Gastroesophageal sphincter (tissue), 3 donors: ENCODE data around the gene MZT1.

Source experiments
- POLR2A ChIP-seq, 2 donors: fragments of 450-650 bp; IDR thresholded peaks; one replicate each; pipeline ENCODE4 v1.6.1; 2017; ENCODE audit warnings: antibody characterized with exemption in 2 of 2, mild to moderate bottlenecking in 2 of 2, moderate library complexity in 1 of 2
- POLR2AphosphoS5 ChIP-seq: sonication (generic); formaldehyde crosslinking; IDR thresholded peaks from one replicate; pipeline ENCODE4 v1.6.1; 2017; ENCODE audit warnings: antibody characterized with exemption
- TF ChIP-seq, protein P1 (sequence below), 4 experiments: fragments of 200-600 bp in 2 of 4; fragments of 450-650 bp in 2 of 4; sonication (generic) in 1 of 4; IDR thresholded peaks; one replicate each; pipeline ENCODE4 v1.5.1; 2017 to 2019; ENCODE audit warnings: antibody characterized with exemption in 4 of 4, mild to moderate bottlenecking in 2 of 4, moderate library complexity in 2 of 4

DNA sequence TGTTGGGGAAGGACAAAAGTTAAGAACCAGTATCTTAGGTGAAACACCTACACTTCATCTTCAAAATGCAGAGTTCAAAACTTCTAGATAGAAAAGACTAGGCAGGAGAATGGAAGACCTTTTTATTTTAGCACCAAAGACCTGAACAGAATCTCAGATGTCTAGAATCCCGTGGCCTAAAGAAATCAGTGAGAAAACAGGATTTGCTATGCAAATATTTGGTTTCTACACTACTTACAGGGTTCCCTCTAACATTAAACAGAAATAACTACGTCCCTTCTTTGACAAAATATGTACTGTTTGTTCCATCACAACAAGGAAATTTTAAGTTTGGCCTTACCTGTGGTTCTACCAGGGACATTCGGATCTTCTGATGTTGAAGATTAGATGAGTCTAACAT is 32.8 kb upstream of the MZT1 start:
- no peak for TF ChIP-seq POLR2A (IDR thresholded peaks at IDR 0.05)
- TF ChIP-seq, protein P1, sequence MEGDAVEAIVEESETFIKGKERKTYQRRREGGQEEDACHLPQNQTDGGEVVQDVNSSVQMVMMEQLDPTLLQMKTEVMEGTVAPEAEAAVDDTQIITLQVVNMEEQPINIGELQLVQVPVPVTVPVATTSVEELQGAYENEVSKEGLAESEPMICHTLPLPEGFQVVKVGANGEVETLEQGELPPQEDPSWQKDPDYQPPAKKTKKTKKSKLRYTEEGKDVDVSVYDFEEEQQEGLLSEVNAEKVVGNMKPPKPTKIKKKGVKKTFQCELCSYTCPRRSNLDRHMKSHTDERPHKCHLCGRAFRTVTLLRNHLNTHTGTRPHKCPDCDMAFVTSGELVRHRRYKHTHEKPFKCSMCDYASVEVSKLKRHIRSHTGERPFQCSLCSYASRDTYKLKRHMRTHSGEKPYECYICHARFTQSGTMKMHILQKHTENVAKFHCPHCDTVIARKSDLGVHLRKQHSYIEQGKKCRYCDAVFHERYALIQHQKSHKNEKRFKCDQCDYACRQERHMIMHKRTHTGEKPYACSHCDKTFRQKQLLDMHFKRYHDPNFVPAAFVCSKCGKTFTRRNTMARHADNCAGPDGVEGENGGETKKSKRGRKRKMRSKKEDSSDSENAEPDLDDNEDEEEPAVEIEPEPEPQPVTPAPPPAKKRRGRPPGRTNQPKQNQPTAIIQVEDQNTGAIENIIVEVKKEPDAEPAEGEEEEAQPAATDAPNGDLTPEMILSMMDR (IDR thresholded peaks at IDR 0.05) = no peak
- TF ChIP-seq POLR2AphosphoS5 = no peak
